HG03135 (cell line): ENCODE measurements around the gene TINAG.

Experiments used
- ATAC-seq: cut with Tn5 transposase; IDR thresholded peaks from one replicate; pipeline ENCODE4 v1.9.1; 2021; ENCODE audit warnings: mild to moderate bottlenecking, moderate library complexity; ENCODE audit not compliant: unreplicated experiment

The TINAG gene

DNA sequence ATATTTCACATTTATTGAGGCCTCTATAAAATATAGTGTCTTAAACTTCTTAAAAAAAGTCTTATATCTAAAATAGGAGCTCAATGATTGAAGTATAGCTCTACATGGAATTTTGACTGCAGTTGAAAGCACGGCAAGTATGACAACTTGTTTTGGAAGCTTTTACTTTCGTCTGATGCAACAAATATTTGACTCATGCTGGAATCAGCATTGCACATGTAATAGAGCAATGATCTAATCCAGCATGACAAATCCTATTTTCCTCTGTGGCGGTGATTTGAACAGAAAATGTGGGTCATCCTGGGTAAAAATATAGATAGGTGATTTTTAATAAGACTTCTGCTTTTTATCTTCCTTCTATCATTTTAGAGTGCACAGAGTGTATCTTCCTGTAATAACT is 111.6 kb downstream of the TINAG start:
- ATAC-seq = no peak

DNA sequence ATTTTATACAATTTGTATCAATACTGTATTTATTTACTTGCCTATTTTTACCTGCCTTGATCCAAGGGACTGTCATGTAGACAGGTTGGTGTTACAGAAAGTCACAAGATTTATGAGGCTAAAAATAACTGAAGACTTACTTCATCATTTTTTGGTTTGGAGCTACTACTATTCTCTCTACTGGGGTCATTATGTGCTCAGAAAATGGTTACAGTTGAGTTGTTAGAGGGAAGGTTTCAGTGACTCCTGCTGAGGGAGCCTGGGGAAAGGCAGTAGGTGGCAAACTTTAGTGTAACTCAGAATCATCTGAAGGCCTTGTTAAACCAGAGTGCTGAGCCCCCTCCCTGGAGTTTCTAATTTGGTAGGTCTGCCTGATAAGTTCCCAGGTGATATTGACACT is 118.8 kb downstream of the TINAG start:
- no peak for ATAC-seq

- no peak for ATAC-seq
Observed at GRCh38 chr6:54427396-54427937, 119.2 kb downstream of the TINAG start.

- peak; percentile 94 for ATAC-seq
Observed at GRCh38 chr6:54428431-54428830, 120.2 kb downstream of the TINAG start.

DNA sequence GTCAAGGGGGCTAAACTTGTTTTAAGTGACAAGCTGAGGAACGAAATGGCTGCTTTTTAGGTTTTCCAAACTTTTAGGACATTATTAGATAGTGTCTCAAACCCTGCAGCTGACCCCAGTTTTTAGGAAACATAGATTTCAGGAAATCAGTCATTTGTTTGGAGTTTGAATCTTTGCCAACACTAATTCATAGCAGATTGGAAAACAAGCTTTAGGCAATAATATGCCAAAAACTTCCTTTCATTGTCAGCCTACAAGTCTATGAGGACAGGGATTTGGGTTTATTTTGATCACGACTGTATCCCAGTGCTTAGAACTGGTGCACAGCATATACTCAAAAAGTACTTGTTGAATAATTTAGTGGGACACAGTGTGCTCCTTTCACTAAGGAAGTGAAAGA is 123.2 kb downstream of the TINAG start:
- no peak for ATAC-seq
